HEK293 (cell line): Measurements from ENCODE around the gene CDC34.

ENCODE experiments used
- CTCF ChIA-PET: fragments of 350-600 bp; formaldehyde crosslinking; extraction: SDS; loops from one replicate; lab custom pipeline; 2021; ENCODE audit warnings: antibody characterized with exemption; lab: Yijun Ruan, JAX
- POLR2A ChIA-PET: fragments of 300-600 bp; formaldehyde crosslinking; extraction: SDS; loops from one replicate; lab custom pipeline; 2020; ENCODE audit warnings: antibody characterized with exemption, inconsistent platforms; lab: Yijun Ruan, JAX
- H3K27ac ChIP-seq: fragments of 200-500 bp; sonication (Bioruptor generic); 2 replicates; pipeline ENCODE4 v1.5.1; 2014; ENCODE audit warnings: low read depth, low read length, control low read depth, inconsistent platforms; ENCODE audit errors: extremely low read depth
- H3K36me3 ChIP-seq, 2 experiments: fragments of 200-500 bp in 1 of 2; sonication (Bioruptor generic) in 1 of 2; 1 replicate in 1 of 2; 2 replicates in 1 of 2; pipeline ENCODE4 v1.5.1; 2014 to 2017; ENCODE audit warnings: inconsistent platforms in 2 of 2, low read length in 2 of 2; ENCODE audit not compliant: control insufficient read depth in 2 of 2, insufficient read depth in 1 of 2
- H3K4me1 ChIP-seq: fragments of 200-500 bp; sonication (Bioruptor generic); 2 replicates; pipeline ENCODE4 v1.5.1; 2014; ENCODE audit warnings: mild to moderate bottlenecking, low read length, inconsistent platforms; ENCODE audit not compliant: control insufficient read depth, insufficient read depth
- H3K4me3 ChIP-seq: 2 replicates; pipeline ENCODE4 v1.5.1; 2011; ENCODE audit warnings: low read depth, mild to moderate bottlenecking, control low read depth, low read length, moderate library complexity
- H3K9me3 ChIP-seq: fragments of 200-500 bp; sonication (Bioruptor generic); 2 replicates; pipeline ENCODE4 v1.5.1; 2014; ENCODE audit warnings: low read depth, low read length, inconsistent platforms; ENCODE audit not compliant: control insufficient read depth, insufficient read depth
- BCL11B ChIP-seq: fragments of 450-650 bp; formaldehyde crosslinking; IDR thresholded peaks from 2 replicates; pipeline ENCODE4 v1.5.1; 2016; ENCODE audit warnings: low read depth, missing biosample characterization, missing genetic modification characterization
- HOXC10 ChIP-seq: sonication (generic); formaldehyde crosslinking; IDR thresholded peaks from 2 replicates; pipeline ENCODE4 v1.8.1; 2023; ENCODE audit warnings: mild to moderate bottlenecking, missing genetic modification reagents
- IKZF3 ChIP-seq: fragments of 450-650 bp; IDR thresholded peaks from 2 replicates; pipeline ENCODE4 v1.5.0; 2018; ENCODE audit warnings: missing biosample characterization, mild to moderate bottlenecking, missing genetic modification characterization, moderate library complexity
- KLF10 ChIP-seq: fragments of 450-650 bp; IDR thresholded peaks from 2 replicates; pipeline ENCODE4 v1.5.1; 2018; ENCODE audit warnings: missing biosample characterization, mild to moderate bottlenecking, missing genetic modification characterization
- KLF8 ChIP-seq: fragments of 450-650 bp; formaldehyde crosslinking; IDR thresholded peaks from 2 replicates; pipeline ENCODE4 v1.5.1; 2016; ENCODE audit warnings: missing biosample characterization, missing genetic modification characterization
- KLF9 ChIP-seq: fragments of 450-650 bp; formaldehyde crosslinking; IDR thresholded peaks from 2 replicates; pipeline ENCODE4 v1.5.1; 2016; ENCODE audit warnings: missing biosample characterization, missing genetic modification characterization, low read depth
- MEIS1 ChIP-seq: sonication (generic); formaldehyde crosslinking; IDR thresholded peaks from 2 replicates; pipeline ENCODE4 v1.8.1; 2022; ENCODE audit warnings: missing genetic modification reagents, mild to moderate bottlenecking, borderline replicate concordance
- OSR2 ChIP-seq: fragments of 450-650 bp; formaldehyde crosslinking; IDR thresholded peaks from 2 replicates; pipeline ENCODE4 v1.5.1; 2016; ENCODE audit warnings: missing biosample characterization, missing genetic modification characterization
- RBAK ChIP-seq: fragments of 450-650 bp; formaldehyde crosslinking; IDR thresholded peaks from 2 replicates; pipeline ENCODE4 v1.5.1; 2016; ENCODE audit warnings: missing biosample characterization, missing genetic modification characterization
- WT1 ChIP-seq: fragments of 450-650 bp; formaldehyde crosslinking; IDR thresholded peaks from 2 replicates; pipeline ENCODE4 v1.5.1; 2016; ENCODE audit warnings: missing biosample characterization, missing genetic modification characterization
- ZBTB26 ChIP-seq: fragments of 450-650 bp; formaldehyde crosslinking; optimal IDR thresholded peaks from 2 replicates; pipeline ENCODE3; 2016; ENCODE audit warnings: missing biosample characterization, mild to moderate bottlenecking, missing genetic modification characterization
- ZBTB48 ChIP-seq: fragments of 450-650 bp; formaldehyde crosslinking; IDR thresholded peaks from 2 replicates; pipeline ENCODE4 v1.5.1; 2016; ENCODE audit warnings: missing biosample characterization, missing genetic modification characterization
- ZBTB49 ChIP-seq: fragments of 450-650 bp; formaldehyde crosslinking; IDR thresholded peaks from 2 replicates; pipeline ENCODE4 v1.5.1; 2016; ENCODE audit warnings: missing biosample characterization, missing genetic modification characterization, low read depth
- ZNF2 ChIP-seq: fragments of 450-650 bp; formaldehyde crosslinking; IDR thresholded peaks from 2 replicates; pipeline ENCODE4 v1.5.1; 2016; ENCODE audit warnings: missing biosample characterization, missing genetic modification characterization
- ZNF223 ChIP-seq: fragments of 450-650 bp; formaldehyde crosslinking; IDR thresholded peaks from 2 replicates; pipeline ENCODE4 v1.5.1; 2016; ENCODE audit warnings: missing biosample characterization, missing genetic modification characterization
- ZNF23 ChIP-seq: fragments of 450-650 bp; formaldehyde crosslinking; IDR thresholded peaks from 2 replicates; pipeline ENCODE4 v1.5.1; 2016; ENCODE audit warnings: missing biosample characterization, missing genetic modification characterization, borderline replicate concordance
- ZNF335 ChIP-seq: fragments of 450-650 bp; formaldehyde crosslinking; conservative IDR thresholded peaks from 2 replicates; pipeline ENCODE4 v1.5.1; 2016; ENCODE audit warnings: missing biosample characterization, missing genetic modification characterization
- ZNF341 ChIP-seq: fragments of 450-650 bp; formaldehyde crosslinking; IDR thresholded peaks from 2 replicates; pipeline ENCODE4; 2016; ENCODE audit warnings: low read depth, missing biosample characterization, missing genetic modification characterization
- ZNF423 ChIP-seq: fragments of 450-650 bp; formaldehyde crosslinking; IDR thresholded peaks from 2 replicates; pipeline ENCODE4 v1.5.1; 2016; ENCODE audit warnings: missing biosample characterization, missing genetic modification characterization
- ZNF426 ChIP-seq: fragments of 450-650 bp; formaldehyde crosslinking; IDR thresholded peaks from 2 replicates; pipeline ENCODE4 v1.5.1; 2017; ENCODE audit warnings: missing biosample characterization, missing genetic modification characterization, mild to moderate bottlenecking, inconsistent platforms, moderate library complexity
- ZNF449 ChIP-seq: fragments of 450-650 bp; formaldehyde crosslinking; IDR thresholded peaks from 2 replicates; pipeline ENCODE4 v1.5.1; 2017; ENCODE audit warnings: missing biosample characterization, mild to moderate bottlenecking, missing genetic modification characterization, moderate library complexity
- ZNF473 ChIP-seq: fragments of 450-650 bp; formaldehyde crosslinking; IDR thresholded peaks from 2 replicates; pipeline ENCODE4 v1.5.1; 2017; ENCODE audit warnings: missing biosample characterization, missing genetic modification characterization
- ZNF621 ChIP-seq: fragments of 450-650 bp; formaldehyde crosslinking; IDR thresholded peaks from 2 replicates; pipeline ENCODE4 v1.5.1; 2017; ENCODE audit warnings: missing biosample characterization, missing genetic modification characterization
- ZNF629 ChIP-seq: fragments of 450-650 bp; formaldehyde crosslinking; IDR thresholded peaks from 2 replicates; pipeline ENCODE4 v1.5.1; 2017; ENCODE audit warnings: missing biosample characterization, missing genetic modification characterization
- TF ChIP-seq, protein P1 (sequence below): fragments of 450-650 bp; formaldehyde crosslinking; IDR thresholded peaks from 2 replicates; pipeline ENCODE4 v1.5.1; 2016; ENCODE audit warnings: missing biosample characterization, missing genetic modification characterization
- TF ChIP-seq, protein P2 (sequence below): fragments of 450-650 bp; formaldehyde crosslinking; IDR thresholded peaks from 2 replicates; pipeline ENCODE4 v1.5.1; 2016; ENCODE audit warnings: missing biosample characterization, missing genetic modification characterization

CDC34 gene

GRCh38 chr19:588093-588740, 56.7 kb downstream of the CDC34 start:
- Histone ChIP-seq H3K36me3 (peaks cover 0 to 4% of the 10 kb centered on the region in 2 experiments; a peak in 1 of 3 replicates), H3K4me1 (peaks cover 7% of the 10 kb centered on the region; the same call in 1 of the 2 replicates), H3K27ac (peak overlapping the region; percentile 35; the same call in 1 of the 2 replicates), H3K9me3 (no peaks in the 10 kb centered on the region), H3K4me3 (no peak overlapping the region)
- ChIA-PET CTCF (interaction anchor here (0.6 to 1.1 kb wide), 8 partner anchors 10 to 218 kb away, joined by 3 to 10 read pairs (median 3); partner anchors contain the start of gene POLRMT), POLR2A (interaction anchor here (0.6 to 1.0 kb wide), 3 partner anchors 11 to 33 kb away, joined by 3 to 7 read pairs (median 6); no protein-coding TSS in a partner anchor)
- TF ChIP-seq KLF8 (no peak; the same call in 1 of the 2 replicates), ZNF629 (tag by site-specific recombination) (peak; percentile 42), KLF9 (peak; percentile 56), KLF10 (tag by site-specific recombination) (peak; percentile 75), ZNF426 (tag by site-specific recombination) (no peak), ZNF341 (tag by site-specific recombination) (peak; percentile 40; the same call in 1 of the 2 replicates), ZNF2 (0 out of 2 replicates have a peak, but pooled peaks have one; percentile 43), ZNF423 (tag by site-specific recombination) (no peak), IKZF3 (tag by site-specific recombination) (peak; percentile 81), RBAK (no peak), ZNF473 (no peak), HOXC10 (CRISPR knock-in tag) (0 out of 2 replicates have a peak, but pooled peaks have one; percentile 37), ZBTB48 (tag by site-specific recombination) (0 out of 2 replicates have a peak, but pooled peaks have one; percentile 31), ZNF23 (tag by site-specific recombination) (no peak), WT1 (peak; percentile 61), ZNF449 (tag by site-specific recombination) (peak; percentile 89), ZBTB26 (tag by site-specific recombination) (peak; percentile 65), ZBTB49 (tag by site-specific recombination) (no peak), ZNF335 (peak; percentile 88), ZNF223 (tag by site-specific recombination) (peak; percentile 40; the same call in 1 of the 2 replicates), MEIS1 (CRISPR knock-in tag) (no peak), OSR2 (tag by site-specific recombination) (no peak), ZNF621 (tag by site-specific recombination) (no peak), BCL11B (tag by site-specific recombination) (peak; percentile 21; the same call in 1 of the 2 replicates)
- TF ChIP-seq, protein P1, sequence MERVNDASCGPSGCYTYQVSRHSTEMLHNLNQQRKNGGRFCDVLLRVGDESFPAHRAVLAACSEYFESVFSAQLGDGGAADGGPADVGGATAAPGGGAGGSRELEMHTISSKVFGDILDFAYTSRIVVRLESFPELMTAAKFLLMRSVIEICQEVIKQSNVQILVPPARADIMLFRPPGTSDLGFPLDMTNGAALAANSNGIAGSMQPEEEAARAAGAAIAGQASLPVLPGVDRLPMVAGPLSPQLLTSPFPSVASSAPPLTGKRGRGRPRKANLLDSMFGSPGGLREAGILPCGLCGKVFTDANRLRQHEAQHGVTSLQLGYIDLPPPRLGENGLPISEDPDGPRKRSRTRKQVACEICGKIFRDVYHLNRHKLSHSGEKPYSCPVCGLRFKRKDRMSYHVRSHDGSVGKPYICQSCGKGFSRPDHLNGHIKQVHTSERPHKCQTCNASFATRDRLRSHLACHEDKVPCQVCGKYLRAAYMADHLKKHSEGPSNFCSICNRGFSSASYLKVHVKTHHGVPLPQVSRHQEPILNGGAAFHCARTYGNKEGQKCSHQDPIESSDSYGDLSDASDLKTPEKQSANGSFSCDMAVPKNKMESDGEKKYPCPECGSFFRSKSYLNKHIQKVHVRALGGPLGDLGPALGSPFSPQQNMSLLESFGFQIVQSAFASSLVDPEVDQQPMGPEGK (tag by site-specific recombination): peak; percentile 94
- TF ChIP-seq, protein P2, sequence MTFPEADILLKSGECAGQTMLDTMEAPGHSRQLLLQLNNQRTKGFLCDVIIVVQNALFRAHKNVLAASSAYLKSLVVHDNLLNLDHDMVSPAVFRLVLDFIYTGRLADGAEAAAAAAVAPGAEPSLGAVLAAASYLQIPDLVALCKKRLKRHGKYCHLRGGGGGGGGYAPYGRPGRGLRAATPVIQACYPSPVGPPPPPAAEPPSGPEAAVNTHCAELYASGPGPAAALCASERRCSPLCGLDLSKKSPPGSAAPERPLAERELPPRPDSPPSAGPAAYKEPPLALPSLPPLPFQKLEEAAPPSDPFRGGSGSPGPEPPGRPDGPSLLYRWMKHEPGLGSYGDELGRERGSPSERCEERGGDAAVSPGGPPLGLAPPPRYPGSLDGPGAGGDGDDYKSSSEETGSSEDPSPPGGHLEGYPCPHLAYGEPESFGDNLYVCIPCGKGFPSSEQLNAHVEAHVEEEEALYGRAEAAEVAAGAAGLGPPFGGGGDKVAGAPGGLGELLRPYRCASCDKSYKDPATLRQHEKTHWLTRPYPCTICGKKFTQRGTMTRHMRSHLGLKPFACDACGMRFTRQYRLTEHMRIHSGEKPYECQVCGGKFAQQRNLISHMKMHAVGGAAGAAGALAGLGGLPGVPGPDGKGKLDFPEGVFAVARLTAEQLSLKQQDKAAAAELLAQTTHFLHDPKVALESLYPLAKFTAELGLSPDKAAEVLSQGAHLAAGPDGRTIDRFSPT (tag by site-specific recombination): peak; percentile 98
